ENCODE data around the gene SESTD1. TPM values are rescaled to one million over a fixed set of nuclear protein-coding genes. Genes with fewer than 3 reads are reported as not detected.

Gene SESTD1
- polyA plus RNA-seq, 3 donors = 25.3 to 44.4 (median 25.3) TPM

DNA sequence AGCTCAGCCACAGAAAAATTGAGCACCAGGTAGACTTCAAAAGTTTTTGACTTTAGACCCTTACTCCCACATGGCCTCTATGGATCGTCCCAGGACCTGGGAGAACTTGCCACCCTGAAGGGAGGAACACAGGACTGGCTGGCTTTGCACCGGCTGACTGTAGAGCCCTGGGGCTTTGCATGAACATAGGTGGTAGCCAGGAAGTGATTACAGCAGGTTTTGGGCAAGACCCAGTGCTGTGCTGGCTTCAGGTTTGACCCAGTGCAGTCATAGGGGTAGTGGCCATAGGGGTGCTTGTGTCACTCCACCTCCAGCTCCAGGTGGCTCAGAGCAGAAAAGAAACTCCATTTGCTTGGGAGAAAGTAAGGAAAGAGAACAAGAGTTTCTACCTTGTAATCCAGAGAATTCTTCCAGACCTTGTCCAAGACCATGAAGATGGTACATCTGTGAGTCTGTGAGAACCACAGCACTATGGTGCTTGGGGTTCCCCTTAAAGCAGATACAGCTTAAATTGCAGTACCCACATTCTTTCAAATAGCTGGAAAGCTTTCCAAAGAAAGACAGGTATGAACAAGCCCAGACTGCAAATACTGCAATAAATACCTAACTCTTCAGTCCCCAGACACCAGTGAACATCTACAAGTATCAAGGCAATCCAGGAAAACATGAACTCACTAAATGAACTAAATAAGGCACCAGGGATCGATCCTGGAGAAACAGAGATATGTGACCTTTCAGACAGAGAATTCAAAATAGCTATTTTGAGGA is 13.0 kb upstream of the SESTD1 start:
- no peak overlapping the region for H3K4me3 ChIP-seq (replicated peaks in 1 of 3; ENCODE audit: low read depth in 2 of 3, low read length in 3 of 3)
- peaks cover 0 to 7% (median 3%) of the 10 kb centered on the region in 7 donors for H3K9me3 Mint-ChIP-seq

DNA sequence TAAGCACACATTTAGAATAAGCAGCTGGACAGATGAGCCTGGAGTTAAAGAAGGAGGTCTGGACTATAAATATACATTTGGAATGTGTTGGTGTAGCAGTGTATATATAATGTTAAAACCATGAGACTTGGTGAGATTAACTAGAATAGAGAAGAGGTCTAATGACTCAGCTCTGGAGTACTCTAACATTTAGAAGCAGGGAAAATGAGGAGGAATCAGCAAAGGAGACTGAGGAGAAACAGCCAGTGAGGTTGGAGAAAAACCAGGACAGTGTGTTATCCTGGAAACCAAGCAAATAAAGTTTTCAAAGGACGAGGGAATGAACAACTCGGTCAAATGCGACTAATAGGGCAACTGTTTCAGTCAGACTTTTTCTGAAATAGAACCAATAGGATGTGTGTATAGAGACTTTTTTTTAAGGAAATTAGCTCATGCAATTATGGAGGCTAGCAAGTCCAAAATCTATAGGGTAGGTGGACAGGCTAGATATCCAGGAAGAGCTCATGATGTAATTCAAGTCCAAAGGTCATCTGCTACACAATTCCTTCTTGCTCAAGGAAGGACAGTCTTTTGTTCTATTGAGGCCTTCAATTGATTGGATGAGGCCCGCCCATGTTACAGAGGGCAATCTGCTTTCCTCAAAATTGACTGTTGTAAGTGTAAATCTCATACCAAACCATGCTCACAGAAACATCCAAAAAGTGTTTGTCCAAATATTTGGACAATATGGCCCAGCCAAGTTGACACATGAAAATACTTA is 10.8 kb upstream of the SESTD1 start:
- H3K27ac ChIP-seq (ENCODE audit: low read depth in 1 of 2, low read length in 2 of 2) = no peak overlapping the region
- no peaks in the 10 kb centered on the region for H3K27me3 ChIP-seq (ENCODE audit: control insufficient read depth in 2 of 2, insufficient read depth in 2 of 2, low read length in 2 of 2)
- H3K27me3 Mint-ChIP-seq (ENCODE audit: low read depth in 3 of 3) = peaks cover 0 to 6% (median 2%) of the 10 kb centered on the region in 3 donors
- no peak overlapping the region for H3K4me3 Mint-ChIP-seq
- H4K20me1 ChIP-seq (ENCODE audit: insufficient read depth, low read length) = no peaks in the 10 kb centered on the region
- peaks cover 9% of the 10 kb centered on the region for H3K4me1 Mint-ChIP-seq
- DNase-seq = no peak
- H3K4me3 ChIP-seq (replicated peaks in 1 of 3; ENCODE audit: low read depth in 2 of 3, low read length in 3 of 3) = no peak overlapping the region
- WGBS (ENCODE audit: insufficient coverage) = 95% methylated on average over 3 of the region's 4 CpGs
- peaks cover 0 to 6% of the 10 kb centered on the region in 2 donors for H3K4me1 ChIP-seq (ENCODE audit: control insufficient read depth in 1 of 2, insufficient read depth in 2 of 2, low read length in 2 of 2)
- H3K36me3 ChIP-seq (replicated peaks in 1 of 2; ENCODE audit: control insufficient read depth in 1 of 2, insufficient read depth in 2 of 2, low read length in 2 of 2) = no peaks in the 10 kb centered on the region
- no peaks in the 10 kb centered on the region for H3K36me3 Mint-ChIP-seq
- H3K9ac ChIP-seq (ENCODE audit: insufficient read depth, low read length, poor library complexity, severe bottlenecking) = no peak overlapping the region
- no peaks in the 10 kb centered on the region for H3K79me2 ChIP-seq (ENCODE audit: insufficient read depth, low read length)
- H3K9me3 ChIP-seq (replicated peaks in 1 of 2; ENCODE audit: control insufficient read depth in 1 of 2, insufficient read depth in 1 of 2, low read length in 2 of 2) = no peaks in the 10 kb centered on the region
- H3K4me2 ChIP-seq (replicated peaks; ENCODE audit: extremely low read depth, low read length, poor library complexity, severe bottlenecking) = no peak overlapping the region
- TF ChIP-seq, protein P1, sequence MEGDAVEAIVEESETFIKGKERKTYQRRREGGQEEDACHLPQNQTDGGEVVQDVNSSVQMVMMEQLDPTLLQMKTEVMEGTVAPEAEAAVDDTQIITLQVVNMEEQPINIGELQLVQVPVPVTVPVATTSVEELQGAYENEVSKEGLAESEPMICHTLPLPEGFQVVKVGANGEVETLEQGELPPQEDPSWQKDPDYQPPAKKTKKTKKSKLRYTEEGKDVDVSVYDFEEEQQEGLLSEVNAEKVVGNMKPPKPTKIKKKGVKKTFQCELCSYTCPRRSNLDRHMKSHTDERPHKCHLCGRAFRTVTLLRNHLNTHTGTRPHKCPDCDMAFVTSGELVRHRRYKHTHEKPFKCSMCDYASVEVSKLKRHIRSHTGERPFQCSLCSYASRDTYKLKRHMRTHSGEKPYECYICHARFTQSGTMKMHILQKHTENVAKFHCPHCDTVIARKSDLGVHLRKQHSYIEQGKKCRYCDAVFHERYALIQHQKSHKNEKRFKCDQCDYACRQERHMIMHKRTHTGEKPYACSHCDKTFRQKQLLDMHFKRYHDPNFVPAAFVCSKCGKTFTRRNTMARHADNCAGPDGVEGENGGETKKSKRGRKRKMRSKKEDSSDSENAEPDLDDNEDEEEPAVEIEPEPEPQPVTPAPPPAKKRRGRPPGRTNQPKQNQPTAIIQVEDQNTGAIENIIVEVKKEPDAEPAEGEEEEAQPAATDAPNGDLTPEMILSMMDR (IDR thresholded peaks at IDR 0.05) = no peak
- H3K9me3 Mint-ChIP-seq = peaks cover 0 to 7% (median 3%) of the 10 kb centered on the region in 7 donors
- H3K27ac Mint-ChIP-seq = peak overlapping the region in 1 of 7 donors; percentile 19
- intact Hi-C loops (cut with micrococcal nuclease) = no loop called here
- no peak overlapping the region for H2AFZ ChIP-seq (ENCODE audit: insufficient read depth, low read depth, low read length, poor library complexity, severe bottlenecking)

More for the DNA sequence above, 13.0 kb upstream of the SESTD1 start:
- Histone ChIP-seq H3K9me3 (replicated peaks in 1 of 2; ENCODE audit: control insufficient read depth in 1 of 2, insufficient read depth in 1 of 2, low read length in 2 of 2) (no peaks in the 10 kb centered on the region), H3K4me1 (ENCODE audit: control insufficient read depth in 1 of 2, insufficient read depth in 2 of 2, low read length in 2 of 2) (peaks cover 0 to 6% of the 10 kb centered on the region in 2 donors), H3K9ac (ENCODE audit: insufficient read depth, low read length, poor library complexity, severe bottlenecking) (no peak overlapping the region), H4K20me1 (ENCODE audit: insufficient read depth, low read length) (no peaks in the 10 kb centered on the region), H3K27ac (ENCODE audit: low read depth in 1 of 2, low read length in 2 of 2) (no peak overlapping the region), H3K79me2 (ENCODE audit: insufficient read depth, low read length) (no peaks in the 10 kb centered on the region), H3K27me3 (ENCODE audit: control insufficient read depth in 2 of 2, insufficient read depth in 2 of 2, low read length in 2 of 2) (no peaks in the 10 kb centered on the region), H3K4me2 (replicated peaks; ENCODE audit: extremely low read depth, low read length, poor library complexity, severe bottlenecking) (no peak overlapping the region), H3K36me3 (replicated peaks in 1 of 2; ENCODE audit: control insufficient read depth in 1 of 2, insufficient read depth in 2 of 2, low read length in 2 of 2) (no peaks in the 10 kb centered on the region), H2AFZ (ENCODE audit: insufficient read depth, low read depth, low read length, poor library complexity, severe bottlenecking) (no peak overlapping the region)
- WGBS (ENCODE audit: insufficient coverage) = 100% methylated on average over 2 of the region's 3 CpGs
- no peak overlapping the region for H3K4me3 Mint-ChIP-seq
- H3K36me3 Mint-ChIP-seq = no peaks in the 10 kb centered on the region
- TF ChIP-seq, protein P1 (IDR thresholded peaks at IDR 0.05) = no peak
- peaks cover 0 to 6% (median 2%) of the 10 kb centered on the region in 3 donors for H3K27me3 Mint-ChIP-seq (ENCODE audit: low read depth in 3 of 3)
- H3K4me1 Mint-ChIP-seq = peaks cover 7% of the 10 kb centered on the region
- no peak for DNase-seq
- H3K27ac Mint-ChIP-seq = peak overlapping the region in 1 of 7 donors; percentile 45
- intact Hi-C loops (cut with micrococcal nuclease) = no loop called here

All from CD14-positive monocyte (primary cell).